Heart left ventricle (tissue), 13 donors: ENCODE data around the gene STIM2.

Experiments used
- POLR2A ChIP-seq, 2 donors: fragments of 450-650 bp; IDR thresholded peaks; one replicate each; pipeline ENCODE4 v1.6.1; 2017; ENCODE audit warnings: antibody characterized with exemption in 2 of 2, mild to moderate bottlenecking in 2 of 2, moderate library complexity in 2 of 2
- TF ChIP-seq, protein P1 (sequence below), 12 donors: fragments of 200-600 bp; sonication (generic) in 4 of 12; IDR thresholded peaks; one replicate each; pipeline versions ENCODE4 v1.5.0 to v1.8.0; 2018 to 2022; ENCODE audit warnings: antibody characterized with exemption in 12 of 12, mild to moderate bottlenecking in 5 of 12
- donor health status: ischemic (EF 13 %, LVEDD 7.1; RV severe dilation, severe dysfunction).
- donor health status: DM: no; HTN: yes; CAD: no.
- donor health status: DM: no; HTN: no; CAD: no.
- donor health status: ischemic (EF 25% LVEDD 6.9; RV normal size, moderate dysfunction).
- donor health status: ischemic (EF 25% LVEDD 5.7; RV mildly dilated, moderate dysfunction).
- donor health status: ischemic (EF 35%, LVEDD 5.7; RV mildly dilated, moderate dysfunction).
- donor health status: nonischemic (EF 11% LVEDD 7.7; RV severe dilation, severe dysfunction).
- donor health status: DM: yes; HTN: yes; CAD: no.
- donor health status: PGD.
- donor health status: ischemic (EF 29% LVEDD 5.4; RV normal size, mild dysfunction).
- donor health status: nonischemic (EF 23%, LVEDD 6.1; RV moderate dilation, normal function).

DNA sequence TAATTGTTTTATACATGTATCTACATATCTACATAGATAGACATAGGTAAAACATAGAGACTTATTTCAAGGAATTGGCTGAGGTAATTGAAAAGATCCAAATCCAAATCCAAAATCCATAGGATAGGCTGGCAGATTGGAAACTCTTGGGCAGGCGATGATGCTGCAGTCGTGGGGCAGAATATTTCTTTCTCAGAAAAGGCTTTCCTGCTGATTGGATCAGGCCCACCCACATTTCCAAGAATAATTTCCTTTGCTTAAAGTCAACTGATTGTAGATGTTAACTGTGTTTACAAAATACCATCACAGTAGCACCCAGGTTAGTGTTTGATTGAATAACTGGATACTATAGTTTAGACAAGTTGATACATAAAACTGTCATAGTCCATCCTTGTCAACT lies 27.2 kb downstream of the STIM2 start:
- TF ChIP-seq, protein P1, sequence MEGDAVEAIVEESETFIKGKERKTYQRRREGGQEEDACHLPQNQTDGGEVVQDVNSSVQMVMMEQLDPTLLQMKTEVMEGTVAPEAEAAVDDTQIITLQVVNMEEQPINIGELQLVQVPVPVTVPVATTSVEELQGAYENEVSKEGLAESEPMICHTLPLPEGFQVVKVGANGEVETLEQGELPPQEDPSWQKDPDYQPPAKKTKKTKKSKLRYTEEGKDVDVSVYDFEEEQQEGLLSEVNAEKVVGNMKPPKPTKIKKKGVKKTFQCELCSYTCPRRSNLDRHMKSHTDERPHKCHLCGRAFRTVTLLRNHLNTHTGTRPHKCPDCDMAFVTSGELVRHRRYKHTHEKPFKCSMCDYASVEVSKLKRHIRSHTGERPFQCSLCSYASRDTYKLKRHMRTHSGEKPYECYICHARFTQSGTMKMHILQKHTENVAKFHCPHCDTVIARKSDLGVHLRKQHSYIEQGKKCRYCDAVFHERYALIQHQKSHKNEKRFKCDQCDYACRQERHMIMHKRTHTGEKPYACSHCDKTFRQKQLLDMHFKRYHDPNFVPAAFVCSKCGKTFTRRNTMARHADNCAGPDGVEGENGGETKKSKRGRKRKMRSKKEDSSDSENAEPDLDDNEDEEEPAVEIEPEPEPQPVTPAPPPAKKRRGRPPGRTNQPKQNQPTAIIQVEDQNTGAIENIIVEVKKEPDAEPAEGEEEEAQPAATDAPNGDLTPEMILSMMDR (IDR thresholded peaks at IDR 0.05) = no peak
- TF ChIP-seq POLR2A (IDR thresholded peaks at IDR 0.05) = no peak
